HG02678 (cell line): ENCODE measurements around the gene SLC25A47.
"Not testable (repeated sequence)": the region's sequence is repeated elsewhere in the genome, so short reads cannot be mapped to it uniquely, and the experiment has no call there.

Experiments
- ATAC-seq: cut with Tn5 transposase; IDR thresholded peaks from one replicate; pipeline ENCODE4 v1.9.1; 2021; ENCODE audit warnings: mild to moderate bottlenecking, moderate library complexity; ENCODE audit not compliant: unreplicated experiment

Gene SLC25A47

GRCh38 chr14:100342826-100343225, 19.7 kb downstream of the SLC25A47 start:
- not testable (repeated sequence) for ATAC-seq

- ATAC-seq = not testable (repeated sequence)
Observed at GRCh38 chr14:100344657-100345056, 21.5 kb downstream of the SLC25A47 start.

GRCh38 chr14:100345711-100346110, 22.6 kb downstream of the SLC25A47 start:
- no peak for ATAC-seq

- ATAC-seq = no peak
Observed at GRCh38 chr14:100346306-100347091, 23.4 kb downstream of the SLC25A47 start.

- ATAC-seq = no peak
Observed at GRCh38 chr14:100348253-100348729, 25.2 kb downstream of the SLC25A47 start.

GRCh38 chr14:100348784-100349685, 25.9 kb downstream of the SLC25A47 start:
- no peak for ATAC-seq

GRCh38 chr14:100350276-100350926, 27.3 kb downstream of the SLC25A47 start:
- ATAC-seq = no peak

- no peak for ATAC-seq
Observed at GRCh38 chr14:100350986-100351385, 27.8 kb downstream of the SLC25A47 start.

GRCh38 chr14:100358396-100358795, 35.3 kb downstream of the SLC25A47 start:
- no peak for ATAC-seq

- no peak for ATAC-seq
Observed at GRCh38 chr14:100359111-100359510, 36.0 kb downstream of the SLC25A47 start.

- no peak for ATAC-seq
Observed at GRCh38 chr14:100359881-100360280, 36.7 kb downstream of the SLC25A47 start.

- ATAC-seq = no peak
Observed at GRCh38 chr14:100361626-100362025, 38.5 kb downstream of the SLC25A47 start.

- no peak for ATAC-seq
Observed at GRCh38 chr14:100362311-100362927, 39.3 kb downstream of the SLC25A47 start.

- ATAC-seq = no peak
Observed at GRCh38 chr14:100363053-100363452, 39.9 kb downstream of the SLC25A47 start.

- no peak for ATAC-seq
Observed at GRCh38 chr14:100364403-100364802, 41.3 kb downstream of the SLC25A47 start.

GRCh38 chr14:100365741-100366140, 42.6 kb downstream of the SLC25A47 start:
- ATAC-seq = no peak

GRCh38 chr14:100369019-100369418, 45.9 kb downstream of the SLC25A47 start:
- ATAC-seq = no peak

GRCh38 chr14:100370003-100370402, 46.9 kb downstream of the SLC25A47 start:
- no peak for ATAC-seq

- ATAC-seq = no peak
Observed at GRCh38 chr14:100371773-100372172, 48.6 kb downstream of the SLC25A47 start.

- no peak for ATAC-seq
Observed at GRCh38 chr14:100372357-100373048, 49.4 kb downstream of the SLC25A47 start.
